Measurements from ENCODE around the gene TMEM184B.
A peak's percentile ranks its signal among the peaks of the same experiment; 100 is the strongest.

GRCh38 chr22:38272373-38273134 lies at the start of gene TMEM184B:
- TF ChIP-seq, protein P1, sequence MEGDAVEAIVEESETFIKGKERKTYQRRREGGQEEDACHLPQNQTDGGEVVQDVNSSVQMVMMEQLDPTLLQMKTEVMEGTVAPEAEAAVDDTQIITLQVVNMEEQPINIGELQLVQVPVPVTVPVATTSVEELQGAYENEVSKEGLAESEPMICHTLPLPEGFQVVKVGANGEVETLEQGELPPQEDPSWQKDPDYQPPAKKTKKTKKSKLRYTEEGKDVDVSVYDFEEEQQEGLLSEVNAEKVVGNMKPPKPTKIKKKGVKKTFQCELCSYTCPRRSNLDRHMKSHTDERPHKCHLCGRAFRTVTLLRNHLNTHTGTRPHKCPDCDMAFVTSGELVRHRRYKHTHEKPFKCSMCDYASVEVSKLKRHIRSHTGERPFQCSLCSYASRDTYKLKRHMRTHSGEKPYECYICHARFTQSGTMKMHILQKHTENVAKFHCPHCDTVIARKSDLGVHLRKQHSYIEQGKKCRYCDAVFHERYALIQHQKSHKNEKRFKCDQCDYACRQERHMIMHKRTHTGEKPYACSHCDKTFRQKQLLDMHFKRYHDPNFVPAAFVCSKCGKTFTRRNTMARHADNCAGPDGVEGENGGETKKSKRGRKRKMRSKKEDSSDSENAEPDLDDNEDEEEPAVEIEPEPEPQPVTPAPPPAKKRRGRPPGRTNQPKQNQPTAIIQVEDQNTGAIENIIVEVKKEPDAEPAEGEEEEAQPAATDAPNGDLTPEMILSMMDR (IDR thresholded peaks at IDR 0.05), result peak in 1 of 3 experiments; percentile 28
- TF ChIP-seq POLR2A (IDR thresholded peaks at IDR 0.05; ENCODE audit: low read depth) (peak; percentile 60), EP300 (IDR thresholded peaks at IDR 0.05) (no peak)
